Endothelial cell of hepatic sinusoid (primary cell): ENCODE results near the gene NFATC1.

ENCODE experiments used
- in situ Hi-C: cut with HindIII; loops from 2 replicates; pipeline ENCODE4 v1.10.0; 2017; ENCODE audit warnings: low sequenced_read_pairs

NFATC1 gene

GRCh38 chr18:79418236-79418635 lies 22.5 kb downstream of the NFATC1 start:
- in situ Hi-C loops = no loop called here

- in situ Hi-C loops = no loop called here
Measured at GRCh38 chr18:79418642-79419041, 22.9 kb downstream of the NFATC1 start.

GRCh38 chr18:79420033-79420745 lies 24.5 kb downstream of the NFATC1 start:
- in situ Hi-C loops = no loop called here

GRCh38 chr18:79421275-79421857 lies 25.6 kb downstream of the NFATC1 start:
- in situ Hi-C loops = no loop called here

- in situ Hi-C loops = no loop called here
Measured at GRCh38 chr18:79422022-79422782, 26.5 kb downstream of the NFATC1 start.

- in situ Hi-C loops = no loop called here
Measured at GRCh38 chr18:79422783-79423165, 27.0 kb downstream of the NFATC1 start.

- in situ Hi-C loops = no loop called here
Measured at GRCh38 chr18:79423211-79424007, 27.7 kb downstream of the NFATC1 start.

GRCh38 chr18:79424008-79424565 lies 28.4 kb downstream of the NFATC1 start:
- in situ Hi-C loops = no loop called here

GRCh38 chr18:79424880-79425568 lies 29.3 kb downstream of the NFATC1 start:
- in situ Hi-C loops = no loop called here

- in situ Hi-C loops = no loop called here
Measured at GRCh38 chr18:79425569-79425886, 29.8 kb downstream of the NFATC1 start.

- in situ Hi-C loops = no loop called here
Measured at GRCh38 chr18:79426376-79427300, 30.9 kb downstream of the NFATC1 start.

GRCh38 chr18:79427368-79428225 lies 31.9 kb downstream of the NFATC1 start:
- in situ Hi-C loops = no loop called here

- in situ Hi-C loops = no loop called here
Measured at GRCh38 chr18:79428287-79428686, 32.6 kb downstream of the NFATC1 start.

GRCh38 chr18:79429381-79429780 lies 33.7 kb downstream of the NFATC1 start:
- in situ Hi-C loops = no loop called here

GRCh38 chr18:79429785-79430281 lies 34.1 kb downstream of the NFATC1 start:
- in situ Hi-C loops = loop anchor here (5.0 kb wide), 1 partner anchor 37 kb away; no protein-coding TSS in a partner anchor

- in situ Hi-C loops = loop anchor here (5.0 kb wide), 1 partner anchor 35 kb away; no protein-coding TSS in a partner anchor
Measured at GRCh38 chr18:79432376-79433120, 36.8 kb downstream of the NFATC1 start.

GRCh38 chr18:79433431-79433830 lies 37.7 kb downstream of the NFATC1 start:
- in situ Hi-C loops = loop anchor here (5.0 kb wide), 1 partner anchor 34 kb away; no protein-coding TSS in a partner anchor
